Activated CD8-positive, alpha-beta T cell treated with anti-CD3 and anti-CD28 coated beads for 36 hours (primary cell): ENCODE data around the gene SCCPDH. TPM values are rescaled to one million over a fixed set of nuclear protein-coding genes. Genes with fewer than 3 reads are reported as not detected.
"Not testable (repeated sequence)": the region's sequence is repeated elsewhere in the genome, so short reads cannot be mapped to it uniquely, and the experiment has no call there.

Source experiments
- ATAC-seq: fragments of 200-7000 bp; cut with Tn5 transposase; one replicate; pipeline ENCODE4 v1.10.0; 2021; ENCODE audit warnings: mild to moderate bottlenecking, moderate library complexity
- CTCF ChIA-PET: fragments of 350-600 bp; sonication (Branson Sonifier 250); formaldehyde crosslinking; loops from one replicate; lab custom pipeline; 2021; ENCODE audit warnings: antibody characterized with exemption; lab: Charles Lee
- POLR2A ChIA-PET: fragments of 350-600 bp; sonication (Branson Sonifier 250); formaldehyde crosslinking; loops from one replicate; lab custom pipeline; 2021; ENCODE audit warnings: antibody characterized with exemption; lab: Charles Lee
- DNase-seq: peaks from one replicate; pipeline ENCODE4 v3.0.0-alpha.2; 2020
- H3K27ac Mint-ChIP-seq: one replicate; pipeline ENCODE4 v1.8.0; 2021; ENCODE audit warnings: mild to moderate bottlenecking, mixed read lengths
- H3K27me3 Mint-ChIP-seq: one replicate; pipeline ENCODE4 v1.8.0; 2021; ENCODE audit warnings: mixed read lengths
- H3K36me3 Mint-ChIP-seq: one replicate; pipeline ENCODE4 v1.8.0; 2021; ENCODE audit warnings: low read depth, mixed read lengths
- H3K4me1 Mint-ChIP-seq: one replicate; pipeline ENCODE4 v1.8.0; 2021; ENCODE audit warnings: low read depth, mixed read lengths
- H3K4me3 Mint-ChIP-seq: one replicate; pipeline ENCODE4 v1.8.0; 2021; ENCODE audit warnings: mild to moderate bottlenecking, moderate library complexity, mixed read lengths
- H3K9me3 Mint-ChIP-seq: one replicate; pipeline ENCODE4 v1.8.0; 2021; ENCODE audit warnings: mixed read lengths
- CTCF ChIP-seq: fragments of 200-600 bp; IDR thresholded peaks from one replicate; pipeline ENCODE4 v1.8.0; 2022; ENCODE audit warnings: antibody characterized with exemption, mild to moderate bottlenecking
- intact Hi-C: fragments of 100-400 bp; cut with micrococcal nuclease; formaldehyde crosslinking; loops from one replicate; pipeline ENCODE4 v1.10.0; 2022
- total RNA-seq, 2 experiments: library from RNA; stranded (reverse); gene quantifications; one replicate each; pipeline ENCODE4 v1.2.3, GENCODE V29; 2021

Gene SCCPDH
- total RNA-seq, 2 experiments from 2014 or later = 39.4 to 41.7 TPM

- ChIA-PET POLR2A (no interaction called here), CTCF (interaction anchor here (0.6 to 2.5 kb wide), 26 partner anchors 8 to 270 kb away, joined by 3 to 10 read pairs (median 4); no protein-coding TSS in a partner anchor)
- H3K27me3 Mint-ChIP-seq = no peaks in the 10 kb centered on the region
- DNase-seq (peak; percentile 67), ATAC-seq (peak; percentile 99)
- no peak overlapping the region for H3K27ac Mint-ChIP-seq
- intact Hi-C loops = no loop called here
- peaks cover 9% of the 10 kb centered on the region for H3K9me3 Mint-ChIP-seq
- no peaks in the 10 kb centered on the region for H3K36me3 Mint-ChIP-seq
- H3K4me1 Mint-ChIP-seq = no peaks in the 10 kb centered on the region
- peak; percentile 79 for TF ChIP-seq CTCF
- no peak overlapping the region for H3K4me3 Mint-ChIP-seq
Measured at GRCh38 chr1:246689409-246690008, 34.7 kb upstream of the SCCPDH start.

- no peak for ATAC-seq
- intact Hi-C loops = no loop called here
Measured at GRCh38 chr1:246690100-246690499, 34.1 kb upstream of the SCCPDH start.

GRCh38 chr1:246691622-246692495, 32.4 kb upstream of the SCCPDH start:
- ATAC-seq = no peak
- CTCF ChIA-PET = interaction anchor here (1.2 kb wide), 1 partner anchor 61 kb away, joined by 4 read pairs; no protein-coding TSS in a partner anchor
- no peak for TF ChIP-seq CTCF
- intact Hi-C loops = no loop called here
- no peaks in the 10 kb centered on the region for H3K27me3 Mint-ChIP-seq
- H3K27ac Mint-ChIP-seq = no peak overlapping the region
- no peaks in the 10 kb centered on the region for H3K4me1 Mint-ChIP-seq
- no peak overlapping the region for H3K4me3 Mint-ChIP-seq
- H3K36me3 Mint-ChIP-seq = no peaks in the 10 kb centered on the region
- DNase-seq = no peak
- peaks cover 13% of the 10 kb centered on the region for H3K9me3 Mint-ChIP-seq
- POLR2A ChIA-PET = no interaction called here

More at GRCh38 chr1:246690100-246690499, 34.1 kb upstream of the SCCPDH start:
- H3K4me1 Mint-ChIP-seq = no peaks in the 10 kb centered on the region
- DNase-seq = no peak
- H3K27me3 Mint-ChIP-seq = no peaks in the 10 kb centered on the region
- no peak for TF ChIP-seq CTCF
- H3K9me3 Mint-ChIP-seq = peaks cover 13% of the 10 kb centered on the region
- ChIA-PET POLR2A (interaction anchor here (0.9 kb wide), 1 partner anchor 9 kb away, joined by 4 read pairs; no protein-coding TSS in a partner anchor), CTCF (interaction anchor here (1.0 to 2.5 kb wide), 15 partner anchors 8 to 208 kb away, joined by 3 to 10 read pairs (median 5); no protein-coding TSS in a partner anchor)
- no peak overlapping the region for H3K27ac Mint-ChIP-seq
- H3K36me3 Mint-ChIP-seq = no peaks in the 10 kb centered on the region
- no peak overlapping the region for H3K4me3 Mint-ChIP-seq

GRCh38 chr1:246694213-246694895, 29.9 kb upstream of the SCCPDH start:
- H3K27me3 Mint-ChIP-seq, ATAC-seq, DNase-seq, POLR2A ChIA-PET, intact Hi-C loops, H3K36me3 Mint-ChIP-seq, H3K4me1 Mint-ChIP-seq, H3K27ac Mint-ChIP-seq, H3K4me3 Mint-ChIP-seq: not testable (repeated sequence)
- CTCF ChIA-PET = interaction anchor here (1.5 kb wide), 1 partner anchor 59 kb away, joined by 3 read pairs; no protein-coding TSS in a partner anchor
- peaks cover 13% of the 10 kb centered on the region for H3K9me3 Mint-ChIP-seq

GRCh38 chr1:246695136-246695535, 29.1 kb upstream of the SCCPDH start:
- no peak for TF ChIP-seq CTCF
- Mint-ChIP-seq H3K4me1 (peaks cover 3% of the 10 kb centered on the region), H3K4me3 (no peak overlapping the region), H3K36me3 (no peaks in the 10 kb centered on the region), H3K9me3 (peaks cover 13% of the 10 kb centered on the region), H3K27me3 (no peaks in the 10 kb centered on the region), H3K27ac (no peak overlapping the region)
- no peak for DNase-seq
- ChIA-PET POLR2A (no interaction called here), CTCF (interaction anchor here (1.4 to 1.6 kb wide), 2 partner anchors 12 to 16 kb away, joined by 4 to 5 read pairs; no protein-coding TSS in a partner anchor)
- intact Hi-C loops = no loop called here
- ATAC-seq = no peak
